GM21786 (cell line): Measurements from ENCODE around the gene NTN5.
"Not testable (repeated sequence)": the region's sequence is repeated elsewhere in the genome, so short reads cannot be mapped to it uniquely, and the experiment has no call there.

ENCODE experiments used
- ATAC-seq: cut with Tn5 transposase; IDR thresholded peaks from one replicate; pipeline ENCODE4 v1.9.1; 2021; ENCODE audit not compliant: unreplicated experiment

Gene NTN5

DNA sequence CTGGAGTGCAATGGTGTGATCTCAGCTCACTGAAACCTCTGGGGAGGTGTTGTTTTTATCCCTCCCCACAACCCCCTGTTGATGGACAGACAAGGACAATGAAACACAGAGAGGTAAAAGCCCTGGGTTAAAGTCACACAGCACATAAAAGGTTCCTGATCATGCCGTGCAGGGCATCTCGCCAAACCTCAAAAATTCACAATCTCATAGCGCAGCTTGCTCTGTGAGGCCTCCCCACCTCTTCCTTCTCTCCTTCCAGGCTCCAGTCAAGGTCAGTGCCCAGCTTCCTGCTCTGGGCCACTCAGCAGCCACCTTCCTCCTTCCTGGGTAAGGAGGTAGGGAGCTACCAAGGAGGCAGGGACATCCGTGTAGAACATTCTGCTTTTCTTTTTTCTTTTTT, 25.2 kb upstream of the NTN5 start:
- ATAC-seq = no peak

DNA sequence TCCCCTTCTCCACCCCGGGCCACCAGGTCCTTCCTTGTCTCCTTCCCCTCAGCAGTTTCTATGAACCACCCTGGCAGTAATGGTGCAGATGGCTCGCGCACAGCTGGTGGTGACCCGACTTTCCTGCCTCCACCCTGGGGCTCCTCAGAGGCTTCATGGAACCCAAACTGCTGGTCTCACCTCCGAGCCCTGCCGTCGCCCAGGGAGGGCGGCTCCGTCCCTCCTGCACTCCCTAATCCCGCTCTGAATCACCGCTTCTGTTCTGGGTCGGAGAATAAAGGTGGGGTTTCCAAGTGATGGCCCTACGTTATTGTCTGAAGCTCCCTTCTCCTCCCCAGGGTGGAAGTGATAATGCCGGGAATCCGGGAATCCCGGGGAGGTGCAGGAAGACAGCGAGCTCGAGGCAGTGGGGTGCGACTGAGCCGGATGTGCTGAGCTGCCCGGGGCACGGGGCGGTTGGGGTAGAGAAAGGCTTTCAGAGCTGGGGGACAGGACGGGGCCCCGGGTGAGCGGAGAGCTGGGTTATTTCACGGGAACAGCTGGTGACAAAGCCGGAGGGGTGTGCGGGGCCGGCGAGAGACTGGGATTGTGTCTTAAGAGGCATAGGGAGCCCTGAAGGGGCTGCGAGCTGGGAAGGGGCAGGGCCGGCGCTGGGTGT, 23.7 kb upstream of the NTN5 start:
- no peak for ATAC-seq

DNA sequence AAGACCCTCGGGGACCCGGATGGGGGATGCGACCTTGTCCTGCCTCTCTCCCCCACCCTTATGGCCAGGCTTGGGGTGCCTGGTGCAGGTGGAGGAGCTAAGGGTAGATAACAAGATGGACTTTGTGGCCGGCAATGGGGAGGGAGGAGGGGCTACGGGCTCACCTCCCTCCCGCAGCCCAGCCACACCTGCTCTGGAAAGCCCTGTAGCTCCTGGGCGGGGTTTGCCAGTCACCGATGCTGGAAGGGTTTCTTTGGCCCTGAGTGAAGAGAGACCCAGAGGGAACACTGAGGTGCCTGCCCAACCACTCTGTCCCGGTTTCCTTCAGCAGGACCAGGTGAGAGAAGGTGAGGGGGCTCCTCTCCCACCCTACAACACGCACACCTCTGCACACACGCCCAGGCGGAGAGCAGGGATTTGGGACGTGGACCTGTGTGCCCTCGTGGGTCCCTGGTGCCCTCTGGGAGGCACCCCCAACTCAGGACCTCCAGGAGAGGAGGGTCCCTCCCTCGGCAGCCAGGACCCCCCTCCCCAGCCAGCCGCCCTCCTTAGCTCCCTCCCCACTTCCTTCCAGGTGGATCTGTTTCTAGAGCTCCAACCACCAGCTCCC, 23.0 kb upstream of the NTN5 start, which contains the start of gene FUT2:
TSS of gene FUT2 (plus strand) at position 229 of the 610 bp plus-strand sequence. CDS start 6,986 bp downstream, outside the sequence.
- no peak for ATAC-seq

DNA sequence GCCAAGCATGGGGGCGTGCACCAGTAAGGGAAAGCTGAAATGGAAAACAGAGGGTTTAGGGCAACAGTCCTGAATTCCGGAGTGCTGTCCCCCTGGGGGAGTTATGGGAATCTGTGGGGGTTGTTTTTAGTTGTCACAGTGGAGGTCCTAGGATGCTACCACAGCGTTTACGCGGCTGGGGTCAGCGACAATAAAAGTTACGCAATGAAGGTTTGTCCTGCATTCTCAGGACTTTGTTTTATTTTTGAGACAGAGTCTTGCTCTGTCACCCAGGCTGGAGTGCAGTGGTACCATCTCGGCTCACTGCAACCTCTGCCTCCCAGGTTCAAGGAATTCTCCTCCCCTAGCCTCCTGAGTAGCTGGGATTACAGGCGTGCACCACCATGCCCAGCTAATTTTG, 20.8 kb upstream of the NTN5 start:
- ATAC-seq = not testable (repeated sequence)

DNA sequence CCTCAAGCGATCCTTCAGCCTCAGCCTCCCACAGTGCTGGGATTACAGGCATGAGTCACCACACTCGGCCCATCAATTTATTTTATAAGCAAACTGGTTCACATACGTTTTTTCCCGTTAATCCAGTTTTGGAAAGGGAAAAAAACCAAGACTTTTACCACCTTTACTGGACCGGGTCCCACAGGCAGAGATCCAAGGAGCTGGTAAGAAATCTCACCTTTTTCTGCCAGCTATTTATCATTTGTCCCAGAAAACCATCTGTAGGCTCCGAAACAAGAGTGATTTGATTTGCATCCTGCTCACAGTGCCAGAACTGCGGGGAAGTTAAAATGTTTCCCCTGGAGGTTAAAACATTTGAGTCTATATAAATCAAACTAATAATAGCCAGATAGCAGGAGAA, 16.6 kb upstream of the NTN5 start:
- no peak for ATAC-seq

DNA sequence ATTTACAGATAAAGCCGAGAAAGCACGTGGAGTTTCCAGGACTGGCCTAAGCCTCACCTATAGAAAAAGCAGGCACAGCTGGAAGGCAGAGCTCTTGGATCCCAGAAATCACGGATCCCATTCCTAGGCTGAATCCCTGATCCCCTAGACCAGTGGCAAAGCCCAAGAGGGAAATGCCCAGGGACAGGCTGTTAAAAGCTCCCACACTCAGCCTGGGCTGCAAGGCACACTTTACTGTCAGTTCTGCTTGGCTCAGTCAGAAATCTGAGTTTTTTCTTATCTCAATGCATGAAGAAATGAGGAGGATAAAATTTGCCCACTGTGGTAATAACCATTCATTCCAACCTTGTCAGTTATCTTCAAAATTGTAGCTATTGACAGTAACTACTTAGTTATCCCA, 15.0 kb upstream of the NTN5 start:
- no peak for ATAC-seq

DNA sequence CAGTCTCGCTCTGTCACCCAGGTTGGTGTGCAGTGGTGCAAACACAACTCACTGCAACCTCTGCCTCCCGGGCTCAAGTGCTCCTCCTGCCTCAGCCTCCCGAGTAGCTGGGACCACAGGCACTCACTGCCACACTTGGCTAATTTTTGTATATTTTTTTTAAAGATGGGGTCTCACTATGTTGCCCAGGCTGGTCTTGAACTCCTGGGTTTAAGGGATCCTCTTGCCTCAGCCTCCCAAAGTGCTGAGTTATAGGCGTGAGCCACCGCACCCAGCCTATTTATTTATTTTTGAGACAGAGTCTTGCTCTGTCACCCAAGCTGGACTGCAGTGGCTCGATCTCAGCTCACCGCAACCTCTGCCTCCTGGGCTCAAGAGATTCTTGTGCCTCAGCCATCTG, 13.8 kb upstream of the NTN5 start:
- not testable (repeated sequence) for ATAC-seq

DNA sequence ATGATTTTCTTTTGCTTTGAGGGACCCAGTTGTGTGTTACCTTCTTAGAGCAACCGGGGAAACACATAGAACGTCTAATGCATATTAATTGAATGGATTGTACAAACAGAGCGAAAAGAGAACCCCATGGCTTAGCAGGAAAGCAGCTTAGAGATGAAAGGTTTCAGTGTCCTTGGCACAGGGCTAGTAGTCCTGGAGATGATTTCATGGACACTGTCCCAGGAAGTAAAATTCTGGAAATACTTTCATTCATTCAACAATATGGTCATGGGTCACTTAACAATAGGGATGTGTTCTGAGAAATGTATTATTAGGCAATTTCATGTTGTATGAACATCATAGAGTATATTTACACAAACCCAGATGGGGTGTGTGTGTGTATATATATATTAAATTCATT, 13.3 kb upstream of the NTN5 start:
- no peak for ATAC-seq

DNA sequence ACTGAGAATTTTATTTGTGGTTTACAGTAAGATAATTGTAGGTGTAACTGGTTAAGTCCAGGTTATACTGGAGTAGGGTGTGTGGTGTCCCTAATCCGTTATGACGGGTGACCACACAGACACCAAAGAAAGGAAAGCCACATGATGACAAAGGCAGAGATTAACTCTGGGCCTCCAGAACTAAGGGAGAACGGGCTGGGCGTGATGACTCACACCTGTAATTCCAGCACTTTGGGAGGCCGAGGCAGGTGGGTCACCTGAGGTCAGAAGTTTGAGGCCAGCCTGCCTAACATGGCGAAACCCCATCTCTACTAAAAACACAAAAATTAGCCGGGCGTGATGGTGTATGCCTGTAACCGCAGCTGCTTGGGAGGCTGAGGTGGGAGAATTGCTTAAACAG, 12.8 kb upstream of the NTN5 start:
- no peak for ATAC-seq

DNA sequence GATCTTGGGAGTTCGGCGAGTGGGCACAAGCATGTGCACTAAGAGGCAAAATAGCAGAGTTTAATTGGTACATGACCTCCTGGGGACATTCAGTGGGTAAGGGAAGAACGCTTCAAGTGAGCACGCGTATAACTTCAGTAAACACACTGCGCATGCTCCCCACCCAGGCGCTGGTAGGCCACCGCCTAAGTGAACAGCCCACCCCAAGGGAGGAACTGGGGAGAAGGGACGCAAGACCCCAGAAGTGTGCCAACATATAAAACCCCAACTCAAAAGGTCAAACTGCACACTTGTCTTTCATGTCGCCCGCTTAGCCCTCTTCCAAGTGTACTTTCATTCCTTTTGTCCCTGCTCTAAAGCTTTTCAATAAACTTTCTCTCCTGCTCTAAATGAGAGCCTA, 10.5 kb upstream of the NTN5 start:
- no peak for ATAC-seq

DNA sequence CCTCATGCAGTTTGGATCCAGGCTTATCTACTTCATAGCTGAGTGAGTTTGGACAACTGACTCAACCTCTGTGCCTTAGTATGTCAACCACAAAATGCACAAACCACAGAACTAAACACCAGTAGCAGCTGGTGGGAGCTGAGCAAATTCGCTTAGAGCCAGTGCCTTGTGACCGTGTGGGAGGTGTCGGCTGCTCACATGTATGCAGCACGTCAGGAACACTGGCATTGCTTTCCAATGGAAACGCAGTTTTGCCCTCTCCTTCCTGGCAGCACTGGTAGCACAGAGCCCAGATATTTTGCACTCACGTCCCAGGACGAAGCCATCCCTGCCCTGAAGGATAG, 8.3 kb upstream of the NTN5 start:
- ATAC-seq = no peak

DNA sequence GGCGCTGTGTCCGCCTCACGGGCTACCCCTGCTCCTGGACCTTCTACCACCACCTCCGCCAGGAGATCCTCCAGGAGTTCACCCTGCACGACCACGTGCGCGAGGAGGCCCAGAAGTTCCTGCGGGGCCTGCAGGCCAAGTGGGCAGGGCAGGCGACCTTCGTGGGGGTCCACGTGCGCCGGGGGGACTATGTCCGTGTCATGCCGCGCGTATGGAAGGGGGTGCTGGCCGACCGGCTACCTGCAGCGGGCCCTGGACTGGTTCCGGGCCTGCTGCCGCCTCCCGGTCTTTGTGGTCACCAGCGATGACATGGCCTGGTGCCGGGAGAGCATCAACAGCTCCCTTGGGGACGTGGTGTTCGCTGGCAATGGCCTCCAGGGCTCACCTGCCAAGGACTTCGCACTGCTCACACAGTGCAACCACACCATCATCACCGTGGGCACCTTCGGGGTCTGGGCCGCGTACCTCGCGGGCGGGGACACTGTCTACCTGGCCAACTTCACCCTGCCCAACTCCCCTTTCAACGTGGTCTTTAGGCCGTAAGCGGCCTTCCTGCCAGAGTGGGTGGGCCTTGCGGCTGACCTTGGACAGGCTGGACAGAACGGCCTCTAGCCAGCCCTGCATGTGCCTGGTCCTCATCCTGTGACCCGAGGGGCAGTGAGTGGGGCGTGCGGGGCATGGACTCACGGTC, 7.8 kb upstream of the NTN5 start:
- ATAC-seq = no peak

DNA sequence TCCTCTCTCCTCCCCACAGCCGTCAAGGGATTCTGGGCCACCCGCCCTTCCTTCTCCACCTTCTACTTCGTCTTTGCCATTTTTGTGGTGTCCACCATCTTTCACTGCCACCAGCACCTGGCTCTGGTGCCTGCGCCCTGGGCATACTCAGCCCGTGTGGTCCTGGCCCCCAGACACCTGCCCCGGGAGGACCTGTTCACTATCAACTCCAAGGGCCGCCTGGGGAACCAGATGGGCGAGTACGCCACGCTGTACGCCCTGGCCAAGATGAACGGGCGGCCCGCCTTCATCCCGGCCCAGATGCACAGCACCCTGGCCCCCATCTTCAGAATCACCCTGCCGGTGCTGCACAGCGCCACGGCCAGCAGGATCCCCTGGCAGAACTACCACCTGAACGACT, 7.2 kb upstream of the NTN5 start:
- not testable (repeated sequence) for ATAC-seq

DNA sequence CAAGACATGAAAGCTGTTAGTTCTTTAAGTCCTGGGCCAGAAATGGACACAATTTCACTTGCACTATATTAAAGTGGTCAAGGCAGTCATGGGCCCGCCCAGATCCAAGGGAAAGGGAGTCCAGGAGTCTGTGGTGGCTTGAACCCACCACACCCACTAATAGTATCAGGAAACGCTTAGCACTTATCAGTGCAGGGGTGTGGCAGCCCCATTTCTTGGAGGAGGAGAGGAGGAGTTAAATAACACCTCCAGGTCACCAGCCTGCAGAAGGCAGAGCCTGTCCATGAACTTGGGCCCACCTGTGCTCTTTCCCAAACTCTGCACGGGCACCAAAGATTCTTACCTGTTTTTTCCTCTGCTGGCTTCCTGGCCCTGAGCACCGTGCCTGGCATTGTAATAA, 5.4 kb upstream of the NTN5 start:
- no peak for ATAC-seq

DNA sequence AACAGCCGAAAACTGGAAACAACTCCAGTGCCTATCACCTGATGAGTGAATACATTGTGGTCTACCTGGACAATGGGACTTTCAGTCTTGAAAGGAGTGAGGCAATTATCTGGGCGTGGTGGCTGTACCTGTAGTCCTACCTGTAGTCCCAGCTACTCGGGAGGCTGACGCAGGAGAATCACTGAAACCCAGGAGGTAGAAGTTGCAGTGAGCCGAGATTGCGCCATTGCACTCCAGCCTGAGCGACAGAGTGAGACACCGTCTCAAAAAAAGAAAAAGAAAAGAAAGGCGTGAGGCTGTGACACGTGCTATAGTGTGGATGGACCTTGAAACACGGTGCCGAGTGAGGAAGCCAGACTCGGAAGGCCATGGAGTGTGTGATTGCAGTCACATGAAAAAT, 4.1 kb upstream of the NTN5 start:
- no peak for ATAC-seq

DNA sequence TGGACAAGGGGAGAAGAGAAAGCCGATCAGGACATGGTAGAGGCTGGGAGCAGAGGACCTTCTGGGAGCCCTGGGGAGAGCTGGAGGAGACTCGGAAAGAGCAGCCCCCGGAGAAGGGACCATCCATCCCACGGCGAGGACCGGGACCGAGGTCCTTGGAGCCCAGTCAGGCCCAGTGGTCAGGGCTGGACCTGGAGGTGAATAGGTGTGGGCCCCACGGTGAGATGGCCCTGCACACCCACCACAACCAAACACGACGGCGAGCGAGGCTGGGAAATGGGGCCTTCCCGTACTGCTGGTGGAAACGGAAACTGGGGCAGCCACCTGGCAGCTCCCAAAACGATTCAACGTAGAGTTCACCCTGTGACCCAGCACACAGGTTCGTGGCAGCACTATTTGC, 3.7 kb upstream of the NTN5 start:
- no peak for ATAC-seq

DNA sequence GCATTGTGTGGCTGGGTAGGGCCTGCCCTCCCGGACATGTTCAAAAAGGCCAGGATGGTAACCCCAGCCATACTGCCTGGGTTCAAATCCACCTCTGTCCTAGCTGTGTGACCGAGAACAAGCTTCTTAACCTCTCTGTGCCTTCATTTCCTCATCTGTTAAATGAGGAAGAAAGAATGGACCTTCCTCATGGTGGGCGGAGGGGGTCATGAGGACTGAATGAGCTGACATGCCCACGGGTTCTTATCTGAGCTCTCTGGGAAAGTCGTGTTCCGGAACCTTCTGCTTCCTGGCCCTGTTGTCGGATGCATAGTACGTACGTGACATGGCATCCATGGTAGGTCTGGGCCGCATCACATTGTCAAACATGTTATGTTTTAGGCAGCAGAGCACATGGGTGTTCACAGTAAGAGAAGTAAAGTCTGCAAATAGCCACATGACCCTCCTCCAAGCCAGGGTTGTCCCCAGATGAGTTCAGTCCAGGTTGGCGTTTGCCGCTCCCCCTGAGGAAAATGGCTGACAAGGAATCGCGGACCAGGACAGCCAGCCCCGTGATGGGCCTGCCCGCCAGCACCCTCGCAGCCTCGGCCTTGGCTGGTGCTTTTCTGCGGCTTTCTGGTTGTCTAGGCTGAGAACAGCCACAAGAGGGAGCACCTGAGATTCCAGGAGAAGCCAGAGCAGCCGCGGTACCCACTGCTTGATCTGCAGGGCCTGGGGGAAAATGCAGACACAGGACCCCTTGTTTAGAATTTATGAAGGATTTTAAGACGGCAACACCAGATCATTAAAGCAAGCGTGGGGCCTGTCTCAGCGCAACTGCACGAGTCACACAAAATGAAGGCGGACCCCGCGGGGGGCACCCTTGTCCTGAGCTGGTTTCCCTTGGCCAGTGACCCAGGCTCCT, 2.4 kb upstream of the NTN5 start:
- no peak for ATAC-seq

DNA sequence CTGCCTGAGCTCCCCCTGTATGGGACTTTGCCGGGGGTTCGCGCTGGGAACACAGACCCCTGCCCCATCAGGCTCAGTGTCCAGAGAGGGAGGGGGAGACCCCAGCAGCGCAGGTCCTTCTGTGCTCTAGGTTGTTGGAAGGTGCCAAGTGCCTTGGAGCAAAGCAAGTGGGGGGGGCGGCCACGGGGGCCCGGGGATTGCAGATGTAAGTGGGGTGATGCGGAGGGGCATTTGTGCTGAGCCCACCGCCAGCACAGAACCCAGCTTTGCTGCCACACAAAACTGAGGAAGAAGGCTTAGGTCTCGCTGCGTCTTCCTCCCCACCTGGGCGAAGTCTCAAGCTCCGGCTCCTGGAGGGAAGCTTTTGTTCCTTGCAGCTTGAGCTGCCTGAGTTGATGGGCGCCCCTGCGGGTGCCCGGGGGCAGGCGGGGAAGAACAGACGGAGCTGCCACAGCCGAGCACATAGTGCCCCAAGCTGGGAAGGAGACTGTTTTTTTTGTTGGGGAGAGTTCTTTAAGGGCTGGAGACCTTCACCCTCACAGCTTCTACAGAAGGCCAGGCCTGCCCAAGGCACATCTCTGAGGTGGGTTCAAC, 1.5 kb upstream of the NTN5 start:
- no peak for ATAC-seq

DNA sequence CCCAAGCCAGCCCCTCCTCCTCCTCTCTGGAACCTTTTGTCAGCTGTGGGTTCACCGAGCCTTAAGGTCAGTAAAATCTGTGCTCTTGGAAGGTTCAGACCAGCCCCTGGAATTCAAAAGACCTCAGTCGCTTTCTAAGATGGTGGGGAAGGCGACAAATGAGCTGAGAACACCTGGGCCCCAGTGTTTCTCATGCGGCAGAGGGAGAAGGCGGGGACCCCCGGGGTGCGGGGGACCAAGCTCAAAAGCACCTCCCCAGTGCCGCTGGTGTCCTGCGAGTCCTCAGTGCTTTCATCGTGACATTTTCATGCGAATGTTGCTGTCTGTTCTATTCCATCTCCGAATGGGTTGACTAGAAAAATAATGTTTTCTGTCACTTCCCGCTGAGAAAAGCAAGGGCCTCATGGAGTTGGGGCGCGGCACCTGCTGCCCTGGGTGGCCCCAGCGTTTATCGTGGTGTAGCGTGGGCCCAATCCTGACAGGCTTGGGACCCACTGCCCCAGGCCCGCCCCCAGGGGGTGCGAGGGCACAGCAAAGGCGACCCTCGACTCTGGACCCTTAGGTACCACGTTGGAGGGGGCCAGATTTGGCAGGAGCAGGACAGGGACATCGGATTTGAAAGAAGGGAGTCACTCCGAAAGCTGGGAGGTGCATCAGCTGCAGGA, 751 bp upstream of the NTN5 start:
- no peak for ATAC-seq

DNA sequence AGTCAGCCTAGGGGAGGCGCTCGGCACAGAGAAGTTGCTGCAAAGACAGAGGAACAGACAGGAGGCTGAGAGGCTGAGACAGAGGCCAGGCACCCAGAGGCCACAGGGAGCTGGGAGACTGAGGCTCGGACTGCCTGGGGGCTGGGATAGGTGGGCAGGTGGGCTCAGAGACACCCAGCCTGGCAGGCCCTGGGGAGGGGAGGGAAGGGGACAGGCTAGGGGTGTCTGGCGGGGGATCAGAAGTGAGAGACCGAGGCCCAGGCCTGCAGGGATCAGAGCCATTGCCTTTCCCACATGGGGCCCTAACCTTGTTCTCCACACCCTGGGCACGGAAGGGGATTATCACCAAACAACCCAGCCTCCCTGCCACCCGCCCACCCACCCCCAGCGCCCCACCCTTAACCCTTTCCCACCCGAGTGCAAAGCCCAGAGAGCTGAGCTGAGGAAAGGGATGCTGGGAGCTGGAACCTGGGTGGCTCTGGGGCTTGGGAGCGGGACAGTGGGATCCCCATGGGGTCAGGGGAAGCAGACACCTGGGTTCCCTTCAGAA, 1.3 kb downstream of the NTN5 start:
- no peak for ATAC-seq
